Mesenchymal stem cell (in vitro differentiated cells and primary cell): Measurements from ENCODE around the gene C16orf90.

ENCODE experiments used
- DNase-seq: peaks from one replicate; pipeline ENCODE4 v3.0.0-alpha.2; 2013
- H2AFZ ChIP-seq: one replicate; pipeline ENCODE4 v1.6.1; 2013; ENCODE audit warnings: low read depth, mild to moderate bottlenecking, control low read depth, inconsistent platforms, low read length, moderate library complexity
- H2AK5ac ChIP-seq: 2 replicates; pipeline ENCODE4 v1.6.1; 2013; ENCODE audit warnings: low read length, moderate library complexity, mild to moderate bottlenecking, inconsistent platforms; ENCODE audit not compliant: severe bottlenecking
- H2BK120ac ChIP-seq: one replicate; pipeline ENCODE4 v1.6.1; 2013; ENCODE audit warnings: low read depth, mild to moderate bottlenecking, inconsistent platforms, low read length, moderate library complexity
- H2BK12ac ChIP-seq, 2 experiments: one replicate each; pipeline ENCODE4 v1.6.1; 2013; ENCODE audit warnings: inconsistent platforms in 2 of 2, low read length in 2 of 2, mild to moderate bottlenecking in 2 of 2, moderate library complexity in 2 of 2, control low read depth in 1 of 2
- H2BK15ac ChIP-seq: one replicate; pipeline ENCODE4 v1.6.1; 2013; ENCODE audit warnings: mild to moderate bottlenecking, low read depth, inconsistent platforms; ENCODE audit not compliant: poor library complexity, severe bottlenecking
- H2BK5ac ChIP-seq: 2 replicates; pipeline ENCODE4 v1.6.1; 2013; ENCODE audit warnings: low read depth, mild to moderate bottlenecking, low read length, control low read depth, inconsistent platforms; ENCODE audit not compliant: poor library complexity, severe bottlenecking
- H3K14ac ChIP-seq, 2 experiments: one replicate each; pipeline ENCODE4 v1.6.1; 2013; ENCODE audit warnings: inconsistent platforms in 2 of 2, low read length in 2 of 2, control low read depth in 1 of 2, mild to moderate bottlenecking in 1 of 2, moderate library complexity in 1 of 2
- H3K18ac ChIP-seq, 2 experiments: one replicate each; pipeline ENCODE4 v1.6.1; 2013; ENCODE audit warnings: inconsistent platforms in 2 of 2, low read length in 2 of 2, control low read depth in 1 of 2, low read depth in 1 of 2, mild to moderate bottlenecking in 1 of 2
- H3K23ac ChIP-seq, 2 experiments: one replicate each; pipeline ENCODE4 v1.6.1; 2013; ENCODE audit warnings: inconsistent platforms in 2 of 2, low read length in 2 of 2, mild to moderate bottlenecking in 2 of 2, moderate library complexity in 2 of 2, control low read depth in 1 of 2
- H3K27ac ChIP-seq: 2 replicates; pipeline ENCODE4 v1.5.1; 2013; ENCODE audit warnings: mild to moderate bottlenecking, moderate library complexity, low read length, control low read depth, inconsistent platforms; ENCODE audit not compliant: poor library complexity, severe bottlenecking
- H3K27me3 ChIP-seq, 2 experiments: 2 replicates each; pipeline versions ENCODE4 v1.6.1 to v1.7.0; 2013; ENCODE audit warnings: low read length in 2 of 2, mild to moderate bottlenecking in 2 of 2, moderate library complexity in 2 of 2, control low read depth in 1 of 2, inconsistent platforms in 1 of 2; ENCODE audit not compliant: control insufficient read depth in 1 of 2, insufficient read depth in 1 of 2
- H3K36me3 ChIP-seq, 2 experiments: 2 replicates each; pipeline versions ENCODE4 v1.6.1 to v1.7.0; 2013; ENCODE audit warnings: low read length in 2 of 2, control low read depth in 1 of 2, inconsistent platforms in 1 of 2, low read depth in 1 of 2, mild to moderate bottlenecking in 1 of 2; ENCODE audit not compliant: insufficient read depth in 2 of 2, control insufficient read depth in 1 of 2
- H3K4ac ChIP-seq, 2 experiments: one replicate each; pipeline ENCODE4 v1.6.1; 2013; ENCODE audit warnings: inconsistent platforms in 2 of 2, low read length in 2 of 2, mild to moderate bottlenecking in 2 of 2, moderate library complexity in 2 of 2, control low read depth in 1 of 2, low read depth in 1 of 2
- H3K4me1 ChIP-seq: 2 replicates; pipeline ENCODE4 v1.6.1; 2013; ENCODE audit warnings: low read depth, low read length, control low read depth; ENCODE audit not compliant: control insufficient read depth, insufficient read depth
- H3K4me2 ChIP-seq: 2 replicates; pipeline ENCODE4 v1.6.1; 2013; ENCODE audit warnings: low read length, mild to moderate bottlenecking, inconsistent platforms; ENCODE audit not compliant: poor library complexity, severe bottlenecking
- H3K4me3 ChIP-seq, 2 experiments: 2 replicates each; pipeline versions ENCODE4 v1.5.1 to v1.7.0; 2013; ENCODE audit warnings: low read length in 2 of 2, mild to moderate bottlenecking in 2 of 2, control low read depth in 1 of 2, low read depth in 1 of 2; ENCODE audit not compliant: insufficient read depth in 1 of 2
- H3K79me1 ChIP-seq: replicated peaks from 2 replicates; pipeline ENCODE4 v1.6.1; 2013; ENCODE audit warnings: mild to moderate bottlenecking, control low read depth, low read length, inconsistent platforms; ENCODE audit not compliant: poor library complexity, severe bottlenecking
- H3K9ac ChIP-seq: 2 replicates; pipeline ENCODE4 v1.7.0; 2013; ENCODE audit warnings: mild to moderate bottlenecking, low read length, moderate library complexity
- H3K9me3 ChIP-seq: 2 replicates; pipeline ENCODE4 v1.7.0; 2013; ENCODE audit warnings: mild to moderate bottlenecking, low read length; ENCODE audit not compliant: control insufficient read depth
- H4K8ac ChIP-seq: one replicate; pipeline ENCODE4 v1.6.1; 2013; ENCODE audit warnings: inconsistent platforms, mild to moderate bottlenecking, low read length, moderate library complexity
- H4K91ac ChIP-seq: one replicate; pipeline ENCODE4 v1.6.1; 2013; ENCODE audit warnings: mild to moderate bottlenecking, low read length, inconsistent platforms
- WGBS: methylation state at CpG from one replicate; pipeline ENCODE4 v1.1.7; 2013; ENCODE audit warnings: mixed read lengths; 5-methylcytosine and 5-hydroxymethylcytosine counted together

Gene C16orf90

DNA sequence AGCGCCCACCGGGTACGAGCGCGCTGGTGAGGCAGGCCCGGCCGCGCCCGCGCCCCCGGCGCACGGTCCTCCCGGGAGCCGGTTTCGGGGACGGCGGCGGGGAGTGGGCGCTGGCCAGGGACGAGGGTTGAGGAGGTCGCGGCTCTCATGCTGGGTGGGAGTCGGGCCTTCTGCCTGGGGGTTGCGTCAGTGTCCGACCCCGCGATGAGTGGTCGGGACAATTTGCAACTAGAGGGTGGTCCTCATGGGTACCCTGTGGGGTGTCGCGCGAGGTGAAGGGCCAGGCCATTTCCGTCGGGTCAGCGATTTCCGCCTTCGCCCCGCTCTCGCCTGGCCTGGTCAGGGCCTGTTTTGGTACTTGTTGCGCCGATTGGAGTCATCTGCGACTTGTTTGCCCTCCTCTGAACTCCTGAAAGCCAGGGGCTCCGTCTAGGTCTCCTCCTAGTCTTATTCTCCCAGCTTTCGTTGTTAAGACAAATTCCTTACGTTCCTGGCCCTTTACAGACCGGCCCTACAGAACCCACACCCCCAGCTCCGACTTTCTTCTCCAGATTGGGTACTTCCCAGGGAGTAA lies 36.9 kb downstream of the C16orf90 start:
- H2BK12ac ChIP-seq, result peak overlapping the region in 1 of 2 experiments; percentile 0
- DNase-seq, result peak; percentile 58
- H2BK120ac ChIP-seq, result peak overlapping the region; percentile 89
- peaks cover 17% of the 10 kb centered on the region for H3K4me1 ChIP-seq
- peak overlapping the region; percentile 98 for H3K9ac ChIP-seq
- H4K91ac ChIP-seq, result peak overlapping the region; percentile 94
- peak overlapping the region in 1 of 2 experiments; percentile 20 for H3K23ac ChIP-seq
- peak overlapping the region; percentile 96 for H3K27ac ChIP-seq
- peak overlapping the region in 1 of 2 experiments; percentile 88 for H3K14ac ChIP-seq
- peak overlapping the region; percentile 92 to 97 for H3K4me3 ChIP-seq
- H2AFZ ChIP-seq, result peak overlapping the region; percentile 39
- H2BK5ac ChIP-seq, result peak overlapping the region; percentile 78
- H3K4me2 ChIP-seq, result peak overlapping the region; percentile 91
- peak overlapping the region; percentile 78 for H4K8ac ChIP-seq
- H2AK5ac ChIP-seq, result peak overlapping the region; percentile 84
- no peaks in the 10 kb centered on the region for H3K9me3 ChIP-seq
- peak overlapping the region; percentile 26 to 79 for H3K4ac ChIP-seq
- H3K18ac ChIP-seq, result peak overlapping the region; percentile 58 to 91
- no peaks in the 10 kb centered on the region for H3K27me3 ChIP-seq
- under 1% methylated on average over 43 of the region's 47 CpGs for WGBS
- H3K79me1 ChIP-seq, result peaks cover 1% of the 10 kb centered on the region
- no peaks in the 10 kb centered on the region for H3K36me3 ChIP-seq
- H2BK15ac ChIP-seq, result no peak overlapping the region

GRCh38 chr16:3457434-3458252 lies 37.6 kb downstream of the C16orf90 start:
- no peaks in the 10 kb centered on the region for H3K36me3 ChIP-seq
- no peaks in the 10 kb centered on the region for H3K9me3 ChIP-seq
- H2AFZ ChIP-seq, result peak overlapping the region; percentile 68
- peak overlapping the region; percentile 99 for H4K8ac ChIP-seq
- peak overlapping the region; percentile 18 for H2AK5ac ChIP-seq
- H3K4me2 ChIP-seq, result peak overlapping the region; percentile 74
- peak overlapping the region; percentile 53 for H3K27ac ChIP-seq
- no peaks in the 10 kb centered on the region for H3K27me3 ChIP-seq
- peak overlapping the region; percentile 79 to 99 for H3K18ac ChIP-seq
- peak overlapping the region; percentile 98 for H3K9ac ChIP-seq
- WGBS, result 5% methylated on average over 52 of the region's 83 CpGs
- no peak overlapping the region for H3K14ac ChIP-seq
- no peak overlapping the region for H3K23ac ChIP-seq
- H2BK12ac ChIP-seq, result no peak overlapping the region
- peak; percentile 91 for DNase-seq
- H3K4me3 ChIP-seq, result peak overlapping the region; percentile 92 to 97
- peaks cover 1% of the 10 kb centered on the region for H3K79me1 ChIP-seq
- H2BK120ac ChIP-seq, result peak overlapping the region; percentile 91
- H2BK5ac ChIP-seq, result peak overlapping the region; percentile 84
- H2BK15ac ChIP-seq, result peak overlapping the region; percentile 77
- H3K4ac ChIP-seq, result peak overlapping the region; percentile 9 to 95
- H4K91ac ChIP-seq, result peak overlapping the region; percentile 98
- peaks cover 17% of the 10 kb centered on the region for H3K4me1 ChIP-seq

DNA sequence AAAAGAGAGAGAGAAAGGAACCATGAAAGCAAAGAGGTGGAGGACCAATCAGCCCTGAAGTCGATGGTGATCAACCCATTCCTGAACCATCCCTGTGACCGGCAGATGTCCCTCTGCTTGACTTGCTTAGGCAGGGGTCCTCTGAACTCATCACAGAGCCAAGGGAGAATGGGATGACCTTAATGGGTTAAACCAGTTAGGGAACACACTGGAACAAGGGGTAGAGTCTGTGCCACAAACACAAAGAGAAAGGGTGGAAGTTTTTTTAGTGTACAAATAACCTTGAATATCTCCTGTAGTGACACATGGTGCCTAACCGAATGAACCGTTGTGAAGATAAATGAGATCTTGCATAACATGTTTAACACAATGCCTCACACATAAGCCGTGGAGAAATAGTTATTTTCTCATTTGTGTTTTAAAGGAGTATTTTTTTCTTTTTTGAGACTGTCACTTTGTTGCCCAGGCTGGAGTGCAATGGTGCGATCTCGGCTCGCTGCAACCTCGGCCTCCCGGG lies 40.6 kb downstream of the C16orf90 start:
- Histone ChIP-seq H3K4me2 (no peak overlapping the region), H2BK120ac (no peak overlapping the region), H2BK5ac (no peak overlapping the region), H3K9ac (no peak overlapping the region), H2AFZ (no peak overlapping the region), H3K14ac (no peak overlapping the region), H2BK15ac (no peak overlapping the region), H3K4me3 (no peak overlapping the region), H4K8ac (no peak overlapping the region), H3K79me1 (peaks cover 3% of the 10 kb centered on the region), H4K91ac (no peak overlapping the region), H3K23ac (no peak overlapping the region), H2AK5ac (no peak overlapping the region), H3K36me3 (peaks cover 0 to 14% of the 10 kb centered on the region in 2 experiments), H3K18ac (no peak overlapping the region), H3K4ac (no peak overlapping the region), H3K9me3 (no peaks in the 10 kb centered on the region), H3K27me3 (no peaks in the 10 kb centered on the region), H3K27ac (peak overlapping the region; percentile 6), H3K4me1 (peaks cover 11% of the 10 kb centered on the region), H2BK12ac (no peak overlapping the region)
- no peak for DNase-seq
- 94% methylated on average over 10 of the region's 10 CpGs for WGBS

GRCh38 chr16:3454093-3454492 lies 41.2 kb downstream of the C16orf90 start:
- Histone ChIP-seq H3K27ac (peak overlapping the region; percentile 31), H3K9ac (no peak overlapping the region), H3K9me3 (no peaks in the 10 kb centered on the region), H3K4me1 (peaks cover 11% of the 10 kb centered on the region), H2BK5ac (no peak overlapping the region), H3K18ac (no peak overlapping the region), H3K4ac (no peak overlapping the region), H2BK15ac (no peak overlapping the region), H2BK120ac (no peak overlapping the region), H3K4me3 (no peak overlapping the region), H2BK12ac (no peak overlapping the region), H3K14ac (no peak overlapping the region), H4K91ac (no peak overlapping the region), H3K4me2 (no peak overlapping the region), H3K23ac (no peak overlapping the region), H3K36me3 (peaks cover 2 to 14% of the 10 kb centered on the region in 2 experiments), H2AFZ (no peak overlapping the region), H3K27me3 (no peaks in the 10 kb centered on the region), H3K79me1 (peaks cover 3% of the 10 kb centered on the region), H2AK5ac (no peak overlapping the region), H4K8ac (no peak overlapping the region)
- 94% methylated on average over 5 of the region's 5 CpGs for WGBS
- DNase-seq, result no peak
